Stimulated activated CD4-positive, alpha-beta T cell treated with anti-CD3 and anti-CD28 coated beads, Interleukin-12 subunit alpha, Interleukin-12 subunit beta, amount 100 ng/mL, for 48 hours (primary cell): ENCODE measurements around the gene IL31.
A peak's percentile ranks its signal among the peaks of the same experiment; 100 is the strongest.
"Not testable (repeated sequence)": the region's sequence is repeated elsewhere in the genome, so short reads cannot be mapped to it uniquely, and the experiment has no call there.

Source experiments
- DNase-seq, 3 donors: peaks; one replicate each; pipeline ENCODE4 v3.0.0-alpha.2; 2020; ENCODE audit warnings: low read depth in 2 of 3, low spot score in 1 of 3

The IL31 gene

GRCh38 chr12:122174155-122174845 lies at the start of gene IL31:
IL31 (minus strand) TSS chr12:122174221; CDS start chr12:122174172, 49 bp downstream.
- DNase-seq: no peak

GRCh38 chr12:122216445-122216844 lies 42.4 kb upstream of the IL31 start:
- DNase-seq: no peak

GRCh38 chr12:122215771-122216170 lies 41.8 kb upstream of the IL31 start:
- no peak for DNase-seq

GRCh38 chr12:122208073-122208820 lies 34.2 kb upstream of the IL31 start:
- DNase-seq: no peak

- DNase-seq: no peak
Observed at GRCh38 chr12:122207391-122207790, 33.4 kb upstream of the IL31 start.

- DNase-seq: no peak
Observed at GRCh38 chr12:122206976-122207375, 33.0 kb upstream of the IL31 start.

- DNase-seq: no peak
Observed at GRCh38 chr12:122206111-122206881, 32.3 kb upstream of the IL31 start.

- DNase-seq: no peak
Observed at GRCh38 chr12:122205053-122205925, 31.3 kb upstream of the IL31 start.

- no peak for DNase-seq
Observed at GRCh38 chr12:122204167-122205052, 30.4 kb upstream of the IL31 start.

GRCh38 chr12:122203301-122204166 lies 29.5 kb upstream of the IL31 start, which contains the start of gene B3GNT4:
B3GNT4 (plus strand) TSS chr12:122203709; CDS start chr12:122204619, 910 bp downstream.
- DNase-seq: peak; percentile 31 to 53 (median 53)

- not testable (repeated sequence) for DNase-seq
Observed at GRCh38 chr12:122202811-122203210, 28.8 kb upstream of the IL31 start.

GRCh38 chr12:122202017-122202416 lies 28.0 kb upstream of the IL31 start:
- DNase-seq: no peak

- DNase-seq: no peak
Observed at GRCh38 chr12:122201381-122201780, 27.4 kb upstream of the IL31 start.

- DNase-seq: no peak
Observed at GRCh38 chr12:122200541-122201175, 26.6 kb upstream of the IL31 start.

- no peak for DNase-seq
Observed at GRCh38 chr12:122199484-122200355, 25.7 kb upstream of the IL31 start.

GRCh38 chr12:122197612-122197966 lies 23.6 kb upstream of the IL31 start:
- DNase-seq: no peak

- DNase-seq: no peak
Observed at GRCh38 chr12:122195405-122195804, 21.4 kb upstream of the IL31 start.
